ENCODE data around the gene TAMALIN.

Gene TAMALIN

DNA sequence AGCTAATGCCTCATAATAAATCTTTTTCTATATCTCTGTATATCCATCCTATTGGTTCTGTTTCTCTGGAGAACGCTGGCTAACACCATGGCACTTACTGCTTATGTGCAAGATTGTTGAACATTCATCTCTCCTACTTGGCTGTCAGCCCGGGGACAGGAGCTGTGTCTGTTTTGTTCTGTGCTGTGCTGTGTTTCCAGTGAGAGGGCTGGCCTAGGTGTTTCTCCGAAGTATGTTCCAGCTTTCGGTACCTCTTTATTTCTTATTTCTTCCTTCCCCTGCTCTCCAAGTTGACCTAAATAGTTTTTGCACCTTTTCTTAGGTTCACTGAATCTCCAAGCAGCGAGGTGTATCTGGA lies 25.7 kb downstream of the TAMALIN start:
- FAIRE-seq, result peak; percentile 55
- DNase-seq (ENCODE audit: insufficient read length, low spot score), result no peak
- TF ChIP-seq TAF1 (IDR thresholded peaks at IDR 0.05; ENCODE audit: low read depth, low read length) (no peak), POLR2A (IDR thresholded peaks at IDR 0.05; ENCODE audit: low read depth, low read length) (no peak), SPI1 (IDR thresholded peaks at IDR 0.05; ENCODE audit: low read depth, low read length) (no peak), POLR2AphosphoS5 (IDR thresholded peaks at IDR 0.05; ENCODE audit: low read depth, low read length) (no peak), POU2F2 (IDR thresholded peaks at IDR 0.05; ENCODE audit: low read depth, low read length) (no peak), PAX5 (IDR thresholded peaks at IDR 0.05; ENCODE audit: insufficient read depth, low read length, severe bottlenecking) (no peak)

DNA sequence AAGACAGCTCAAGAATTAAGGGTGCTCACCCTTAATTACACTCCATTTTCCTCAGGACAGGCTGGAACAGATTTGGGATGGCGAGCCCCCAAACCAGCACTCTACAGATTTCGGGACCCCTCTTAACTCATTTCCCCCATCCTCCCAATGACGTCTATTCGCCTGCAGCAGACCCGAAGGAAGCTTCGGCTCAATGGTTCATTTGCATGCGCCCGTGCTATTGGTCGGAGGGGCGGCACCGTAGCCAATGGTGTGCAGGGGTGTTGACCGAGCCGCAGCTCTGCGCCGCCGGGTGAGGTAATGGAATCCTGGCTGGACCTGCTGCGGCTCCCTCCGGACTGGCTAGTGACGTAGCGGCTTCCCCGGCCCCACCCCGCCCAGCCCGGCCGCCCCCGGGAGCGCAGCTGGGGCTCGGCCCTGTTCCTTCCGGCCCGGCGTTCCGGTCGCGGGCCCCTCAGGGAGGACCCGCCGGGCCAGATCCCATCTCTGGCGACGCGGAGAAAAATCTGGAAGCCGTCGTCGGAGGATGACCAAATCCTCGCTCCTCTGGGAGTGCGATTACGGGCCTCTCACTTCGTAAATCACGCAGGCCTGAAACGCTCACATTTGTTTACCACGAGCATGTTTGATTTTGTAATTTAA lies 26.2 kb downstream of the TAMALIN start:
- peak; percentile 97 for FAIRE-seq
- TF ChIP-seq SPI1 (IDR thresholded peaks at IDR 0.05; ENCODE audit: low read depth, low read length) (no peak), TAF1 (IDR thresholded peaks at IDR 0.05; ENCODE audit: low read depth, low read length) (no peak), POLR2A (IDR thresholded peaks at IDR 0.05; ENCODE audit: low read depth, low read length) (no peak), POLR2AphosphoS5 (IDR thresholded peaks at IDR 0.05; ENCODE audit: low read depth, low read length) (no peak), POU2F2 (IDR thresholded peaks at IDR 0.05; ENCODE audit: low read depth, low read length) (peak; percentile 88), PAX5 (IDR thresholded peaks at IDR 0.05; ENCODE audit: insufficient read depth, low read length, severe bottlenecking) (no peak)
- DNase-seq (ENCODE audit: insufficient read length, low spot score), result peak; percentile 93

DNA sequence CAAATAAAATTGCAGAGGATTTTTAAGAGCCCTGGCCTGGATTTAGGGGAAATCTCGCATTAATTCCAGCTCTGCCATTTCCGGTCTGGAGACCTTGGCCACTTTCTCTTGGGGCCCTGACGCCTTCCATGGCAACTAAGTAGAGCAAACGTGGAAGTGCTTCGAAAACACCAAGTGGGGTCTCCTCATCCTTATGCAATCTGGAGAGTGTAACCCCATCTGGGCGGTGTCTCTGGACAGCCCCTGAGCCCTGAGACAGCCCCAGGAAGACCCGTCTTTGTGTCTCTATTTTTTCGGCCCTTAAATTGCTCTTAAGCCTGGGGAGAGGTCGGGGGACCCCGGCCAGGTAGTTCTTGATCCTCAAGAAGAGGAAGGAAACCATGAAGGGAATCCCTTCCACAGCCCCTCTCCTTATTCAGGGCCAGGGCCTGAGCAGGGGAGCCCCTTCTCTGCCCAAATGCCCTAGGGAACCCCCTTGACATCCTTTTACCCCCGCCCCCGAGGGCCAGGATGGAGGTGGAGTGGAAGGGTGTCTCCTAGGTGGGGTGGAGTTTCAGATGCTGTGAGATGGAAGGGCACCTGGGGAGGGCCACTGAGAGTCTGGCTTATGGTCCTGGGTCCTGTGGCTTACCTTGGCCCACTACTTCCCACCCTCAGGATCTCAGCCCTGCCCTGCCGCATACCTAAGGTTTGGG lies 26.8 kb downstream of the TAMALIN start:
- FAIRE-seq, result no peak
- DNase-seq (ENCODE audit: insufficient read length, low spot score), result no peak
- TF ChIP-seq POLR2AphosphoS5 (IDR thresholded peaks at IDR 0.05; ENCODE audit: low read depth, low read length) (no peak), SPI1 (IDR thresholded peaks at IDR 0.05; ENCODE audit: low read depth, low read length) (no peak), POU2F2 (IDR thresholded peaks at IDR 0.05; ENCODE audit: low read depth, low read length) (no peak), POLR2A (IDR thresholded peaks at IDR 0.05; ENCODE audit: low read depth, low read length) (no peak), TAF1 (IDR thresholded peaks at IDR 0.05; ENCODE audit: low read depth, low read length) (no peak), PAX5 (IDR thresholded peaks at IDR 0.05; ENCODE audit: insufficient read depth, low read length, severe bottlenecking) (no peak)

- FAIRE-seq (no peak), DNase-seq (ENCODE audit: insufficient read length, low spot score) (no peak)
- TF ChIP-seq POLR2AphosphoS5 (IDR thresholded peaks at IDR 0.05; ENCODE audit: low read depth, low read length) (no peak), POLR2A (IDR thresholded peaks at IDR 0.05; ENCODE audit: low read depth, low read length) (no peak), PAX5 (IDR thresholded peaks at IDR 0.05; ENCODE audit: insufficient read depth, low read length, severe bottlenecking) (no peak), TAF1 (IDR thresholded peaks at IDR 0.05; ENCODE audit: low read depth, low read length) (no peak), POU2F2 (IDR thresholded peaks at IDR 0.05; ENCODE audit: low read depth, low read length) (no peak), SPI1 (IDR thresholded peaks at IDR 0.05; ENCODE audit: low read depth, low read length) (no peak)
Measured at GRCh38 chr12:52035190-52035589, 28.4 kb downstream of the TAMALIN start.

DNA sequence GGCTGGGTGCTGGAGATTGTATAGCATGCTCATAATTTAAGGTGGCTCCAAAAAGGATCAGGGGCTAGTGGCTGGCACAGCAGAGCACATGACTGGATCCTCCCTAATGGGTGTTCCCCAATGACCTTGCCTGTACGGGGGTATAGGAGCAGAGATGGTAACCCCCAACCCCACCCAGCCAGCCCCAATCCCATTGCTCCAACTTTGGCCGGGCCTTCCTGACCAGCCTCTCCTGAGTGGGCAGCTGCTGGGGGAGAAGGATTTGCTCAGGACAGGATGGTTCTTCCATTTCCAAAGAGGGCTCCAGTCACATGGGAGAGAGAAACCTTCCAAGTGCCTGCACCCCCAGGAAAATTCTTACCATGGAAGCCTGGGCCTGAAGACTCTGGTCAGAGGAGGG lies 29.2 kb downstream of the TAMALIN start:
- DNase-seq (ENCODE audit: insufficient read length, low spot score), result no peak
- TF ChIP-seq POLR2A (IDR thresholded peaks at IDR 0.05; ENCODE audit: low read depth, low read length) (no peak), POLR2AphosphoS5 (IDR thresholded peaks at IDR 0.05; ENCODE audit: low read depth, low read length) (no peak), TAF1 (IDR thresholded peaks at IDR 0.05; ENCODE audit: low read depth, low read length) (no peak), POU2F2 (IDR thresholded peaks at IDR 0.05; ENCODE audit: low read depth, low read length) (no peak), PAX5 (IDR thresholded peaks at IDR 0.05; ENCODE audit: insufficient read depth, low read length, severe bottlenecking) (no peak), SPI1 (IDR thresholded peaks at IDR 0.05; ENCODE audit: low read depth, low read length) (no peak)
- FAIRE-seq, result no peak

DNA sequence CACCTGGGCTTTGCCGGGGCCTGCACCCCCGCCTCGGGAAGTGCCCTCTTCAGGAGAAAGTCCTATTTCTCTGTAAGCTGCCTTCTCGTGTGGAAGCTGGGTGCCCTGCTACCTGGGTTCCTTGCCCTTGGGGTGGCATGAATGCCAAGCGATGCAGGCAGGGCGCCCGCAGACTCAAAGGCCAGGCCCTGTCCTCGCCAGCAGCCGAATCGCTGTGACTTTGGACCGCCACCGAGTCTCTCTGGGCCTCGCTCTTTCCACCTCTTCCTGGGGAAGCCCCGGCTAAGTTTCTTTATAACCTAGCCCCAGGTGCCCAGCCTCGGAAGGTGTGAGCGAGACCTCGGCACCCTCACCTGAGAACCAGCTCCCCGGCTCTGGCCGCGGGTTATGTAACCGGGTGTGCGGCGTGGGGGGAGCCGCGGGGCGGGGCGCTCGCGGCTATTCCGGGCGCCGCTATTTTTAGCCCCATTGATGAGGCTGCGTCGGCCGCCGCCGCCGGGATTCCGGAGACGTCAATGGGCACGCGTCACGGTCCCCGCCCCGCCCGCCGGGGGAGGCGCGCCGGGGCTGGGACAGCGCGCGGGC lies 29.9 kb downstream of the TAMALIN start:
- no peak for FAIRE-seq
- peak; percentile 65 for DNase-seq (ENCODE audit: insufficient read length, low spot score)

DNA sequence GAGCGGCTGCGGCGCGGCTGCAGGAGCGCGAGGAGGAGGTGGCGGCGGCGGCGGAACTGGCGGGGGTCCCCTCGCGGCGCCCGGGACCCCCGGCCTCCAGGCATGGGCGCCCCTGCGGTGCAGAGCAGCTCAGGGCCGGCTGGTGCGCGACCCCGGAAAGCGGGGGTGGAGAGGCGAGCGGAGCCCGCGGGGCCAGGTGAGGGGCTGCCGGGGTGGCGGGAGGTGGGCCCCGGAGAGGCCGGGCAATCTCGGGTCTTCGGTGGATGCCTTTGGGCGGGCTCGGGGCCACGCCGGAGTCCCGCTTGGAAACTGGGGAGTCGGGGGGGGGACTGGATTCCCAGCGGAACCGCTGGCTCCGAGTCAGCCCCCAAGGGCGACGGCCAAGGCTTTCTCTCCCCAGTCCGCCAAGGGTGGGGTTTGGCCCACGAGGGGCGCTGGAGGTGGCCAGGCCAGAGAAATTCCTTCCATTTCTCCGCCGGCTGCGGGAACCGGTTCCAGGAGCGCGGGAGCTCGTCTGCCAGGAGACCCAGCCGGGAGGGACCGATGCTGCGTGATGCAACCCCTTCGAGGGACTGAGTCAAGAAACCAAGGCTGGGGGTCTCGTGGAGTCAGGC lies 30.6 kb downstream of the TAMALIN start:
- DNase-seq (ENCODE audit: insufficient read length, low spot score) (no peak), FAIRE-seq (no peak)
- TF ChIP-seq POLR2AphosphoS5 (IDR thresholded peaks at IDR 0.05; ENCODE audit: low read depth, low read length) (no peak), POLR2A (IDR thresholded peaks at IDR 0.05; ENCODE audit: low read depth, low read length) (no peak), TAF1 (IDR thresholded peaks at IDR 0.05; ENCODE audit: low read depth, low read length) (no peak), SPI1 (IDR thresholded peaks at IDR 0.05; ENCODE audit: low read depth, low read length) (no peak), PAX5 (IDR thresholded peaks at IDR 0.05; ENCODE audit: insufficient read depth, low read length, severe bottlenecking) (no peak), POU2F2 (IDR thresholded peaks at IDR 0.05; ENCODE audit: low read depth, low read length) (no peak)

More for the DNA sequence above, 29.9 kb downstream of the TAMALIN start:
- TF ChIP-seq TAF1 (IDR thresholded peaks at IDR 0.05; ENCODE audit: low read depth, low read length), result no peak
- peak; percentile 92 for TF ChIP-seq PAX5 (IDR thresholded peaks at IDR 0.05; ENCODE audit: insufficient read depth, low read length, severe bottlenecking)
- no peak for TF ChIP-seq SPI1 (IDR thresholded peaks at IDR 0.05; ENCODE audit: low read depth, low read length)
- TF ChIP-seq POLR2AphosphoS5 (IDR thresholded peaks at IDR 0.05; ENCODE audit: low read depth, low read length), result no peak
- TF ChIP-seq POU2F2 (IDR thresholded peaks at IDR 0.05; ENCODE audit: low read depth, low read length), result no peak

- DNase-seq (ENCODE audit: insufficient read length, low spot score) (no peak), FAIRE-seq (no peak)
Measured at GRCh38 chr12:52038447-52038846, 31.7 kb downstream of the TAMALIN start.

GRCh38 chr12:52041035-52041434 lies 34.3 kb downstream of the TAMALIN start:
- no peak for DNase-seq (ENCODE audit: insufficient read length, low spot score)
- no peak for TF ChIP-seq POLR2A (IDR thresholded peaks at IDR 0.05; ENCODE audit: low read depth, low read length)
- TF ChIP-seq POLR2AphosphoS5 (IDR thresholded peaks at IDR 0.05; ENCODE audit: low read depth, low read length), result no peak
- no peak for TF ChIP-seq SPI1 (IDR thresholded peaks at IDR 0.05; ENCODE audit: low read depth, low read length)
- TF ChIP-seq TAF1 (IDR thresholded peaks at IDR 0.05; ENCODE audit: low read depth, low read length), result no peak
- no peak for TF ChIP-seq POU2F2 (IDR thresholded peaks at IDR 0.05; ENCODE audit: low read depth, low read length)
- TF ChIP-seq PAX5 (IDR thresholded peaks at IDR 0.05; ENCODE audit: insufficient read depth, low read length, severe bottlenecking), result no peak
- FAIRE-seq, result no peak

More at GRCh38 chr12:52038447-52038846, 31.7 kb downstream of the TAMALIN start:
- TF ChIP-seq POLR2AphosphoS5 (IDR thresholded peaks at IDR 0.05; ENCODE audit: low read depth, low read length) (no peak), POLR2A (IDR thresholded peaks at IDR 0.05; ENCODE audit: low read depth, low read length) (no peak), TAF1 (IDR thresholded peaks at IDR 0.05; ENCODE audit: low read depth, low read length) (no peak), SPI1 (IDR thresholded peaks at IDR 0.05; ENCODE audit: low read depth, low read length) (no peak), PAX5 (IDR thresholded peaks at IDR 0.05; ENCODE audit: insufficient read depth, low read length, severe bottlenecking) (no peak), POU2F2 (IDR thresholded peaks at IDR 0.05; ENCODE audit: low read depth, low read length) (no peak)

Measured in GM12891 (cell line).